Skin of body (tissue), 2 donors: ENCODE measurements around the gene BLOC1S6. TPM values are rescaled to one million over a fixed set of nuclear protein-coding genes. Genes with fewer than 3 reads are reported as not detected.

ENCODE experiments used
- DNase-seq: peaks from one replicate; lab custom pipeline; 2025; lab: John Stamatoyannopoulos, UW
- total RNA-seq: library from RNA; depleted of rRNA; stranded (reverse); fragments of >200 nt; gene quantifications from one replicate; pipeline ENCODE4 v1.2.3, GENCODE V29; 2014

Gene BLOC1S6
- 51.6 TPM for total RNA-seq

- DNase-seq: peak; percentile 96
These were observed at the start of gene BLOC1S6 for GRCh38 chr15:45587095-45587862. Gene BLOC1S6, plus strand, starts transcription at chr15:45587379. Its CDS starts 65 bp downstream, at chr15:45587444.

- DNase-seq: no peak
These were observed 47.5 kb upstream of the BLOC1S6 start for GRCh38 chr15:45539680-45540079.

- DNase-seq: no peak
These were observed 46.6 kb upstream of the BLOC1S6 start for GRCh38 chr15:45540531-45540930.

GRCh38 chr15:45543051-45543450, 44.1 kb upstream of the BLOC1S6 start:
- no peak for DNase-seq

- DNase-seq: no peak
These were observed 42.7 kb upstream of the BLOC1S6 start for GRCh38 chr15:45544266-45545023.

GRCh38 chr15:45546789-45547188, 40.4 kb upstream of the BLOC1S6 start:
- DNase-seq: no peak

GRCh38 chr15:45548753-45549520, 38.2 kb upstream of the BLOC1S6 start:
- no peak for DNase-seq

- DNase-seq: peak; percentile 65
These were observed 37.5 kb upstream of the BLOC1S6 start for GRCh38 chr15:45549541-45550220.

- DNase-seq: no peak
These were observed 36.7 kb upstream of the BLOC1S6 start for GRCh38 chr15:45550436-45550835.

GRCh38 chr15:45551676-45552075, 35.5 kb upstream of the BLOC1S6 start:
- DNase-seq: no peak

- DNase-seq: no peak
These were observed 31.1 kb upstream of the BLOC1S6 start for GRCh38 chr15:45555934-45556608.

GRCh38 chr15:45572617-45573016, 14.6 kb upstream of the BLOC1S6 start:
- DNase-seq: no peak

- no peak for DNase-seq
These were observed 13.1 kb upstream of the BLOC1S6 start for GRCh38 chr15:45573961-45574629.

- DNase-seq: no peak
These were observed 5.3 kb upstream of the BLOC1S6 start for GRCh38 chr15:45581919-45582318.

GRCh38 chr15:45583731-45584639, 3.2 kb upstream of the BLOC1S6 start:
- no peak for DNase-seq

GRCh38 chr15:45585069-45585791, 1.9 kb upstream of the BLOC1S6 start:
- no peak for DNase-seq

- no peak for DNase-seq
These were observed 1.1 kb upstream of the BLOC1S6 start for GRCh38 chr15:45586125-45586524.

- DNase-seq: no peak
These were observed 531 bp upstream of the BLOC1S6 start for GRCh38 chr15:45586601-45587094.
